GM18909 (cell line): ENCODE data around the gene IL1RAPL1.

Source experiments
- ATAC-seq: cut with Tn5 transposase; IDR thresholded peaks from one replicate; pipeline ENCODE4 v1.9.1; 2021; ENCODE audit warnings: mild to moderate bottlenecking; ENCODE audit not compliant: unreplicated experiment, poor library complexity

The IL1RAPL1 gene

DNA sequence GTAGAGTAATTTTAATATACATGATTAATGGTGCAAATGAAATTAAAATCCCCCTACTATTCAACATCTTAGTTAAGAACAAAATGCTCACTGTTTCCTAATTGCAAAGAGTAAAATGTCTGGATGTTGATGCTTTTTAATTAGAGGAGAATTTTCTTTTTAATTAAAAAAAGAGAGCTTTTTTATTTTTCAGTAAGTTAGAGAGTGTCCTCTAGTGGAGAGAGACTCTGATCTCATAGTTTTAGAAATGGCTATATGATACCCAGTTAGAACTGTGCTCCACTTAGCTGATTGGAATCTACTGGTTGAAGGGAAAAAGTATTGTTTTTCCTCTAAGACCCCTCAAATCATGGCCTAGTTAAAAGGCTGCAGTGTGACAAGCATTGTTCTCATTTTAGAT, 1316.1 kb downstream of the IL1RAPL1 start:
- no peak for ATAC-seq

- no peak for ATAC-seq
These were observed 1324.4 kb downstream of the IL1RAPL1 start for GRCh38 chrX:29911673-29912072.

GRCh38 chrX:29913647-29914046, 1326.4 kb downstream of the IL1RAPL1 start:
- no peak for ATAC-seq

GRCh38 chrX:29922607-29923006, 1335.4 kb downstream of the IL1RAPL1 start:
- ATAC-seq, result no peak

DNA sequence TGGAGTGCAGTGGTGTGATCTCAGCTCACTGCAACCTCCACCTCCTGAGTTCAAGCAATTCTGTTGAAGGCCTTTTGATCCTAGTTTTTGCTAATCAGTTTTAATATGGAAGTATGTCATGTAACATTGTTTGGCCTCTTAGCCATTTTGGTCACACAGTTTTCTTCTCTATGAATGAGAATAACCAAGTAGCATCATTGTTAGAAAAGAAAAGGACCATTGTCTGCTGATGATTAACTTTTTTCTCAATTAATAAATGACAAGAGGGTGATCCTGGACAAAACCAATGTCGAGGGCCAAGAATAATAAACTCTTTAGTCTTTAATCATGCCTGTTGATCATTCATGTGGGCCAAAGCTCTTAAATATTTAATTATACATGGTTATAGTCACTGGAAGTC, 1338.8 kb downstream of the IL1RAPL1 start:
- ATAC-seq, result no peak

GRCh38 chrX:29926659-29927058, 1339.4 kb downstream of the IL1RAPL1 start:
- ATAC-seq, result no peak

- ATAC-seq, result no peak
These were observed 1348.2 kb downstream of the IL1RAPL1 start for GRCh38 chrX:29935455-29935854.

- no peak for ATAC-seq
These were observed 1353.5 kb downstream of the IL1RAPL1 start for GRCh38 chrX:29940750-29941149.

DNA sequence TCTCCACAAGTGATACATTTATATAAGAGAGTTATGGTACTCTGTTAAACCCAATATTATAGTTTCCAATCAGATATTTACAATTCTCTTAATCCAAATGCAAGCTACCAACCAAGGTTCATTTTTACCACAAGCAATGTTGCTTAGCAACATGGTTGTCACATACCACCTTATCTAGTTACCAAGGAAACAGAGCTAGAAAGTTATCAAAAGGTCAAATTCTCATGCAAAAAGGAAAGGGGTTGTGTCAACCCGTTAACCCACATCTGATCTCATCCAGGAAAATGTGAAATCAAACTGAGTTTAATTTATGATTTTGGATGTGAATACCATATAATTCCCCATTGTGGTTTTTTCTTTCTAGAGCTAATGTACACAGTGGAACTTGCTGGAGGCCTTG, 1354.0 kb downstream of the IL1RAPL1 start:
- ATAC-seq, result no peak

GRCh38 chrX:29947225-29947624, 1360.0 kb downstream of the IL1RAPL1 start:
- no peak for ATAC-seq

DNA sequence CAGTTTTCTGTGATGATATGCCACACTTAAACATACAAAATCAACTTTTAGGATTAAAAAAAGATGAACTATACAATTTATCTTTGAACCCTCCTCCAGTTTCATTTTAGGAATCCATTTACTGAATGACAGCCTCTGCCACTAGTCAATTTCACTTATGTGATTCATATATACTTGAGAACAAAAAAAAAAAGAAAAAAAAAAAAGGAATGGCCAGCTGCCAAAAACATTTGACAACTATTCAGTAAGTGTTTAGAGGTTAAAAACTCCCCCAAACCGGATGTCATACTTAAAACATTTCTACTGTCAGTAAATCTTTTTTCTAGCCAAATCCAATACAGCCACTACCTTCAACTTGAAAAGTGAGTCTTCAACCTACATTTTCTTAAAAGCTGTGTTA, 1361.4 kb downstream of the IL1RAPL1 start:
- no peak for ATAC-seq

DNA sequence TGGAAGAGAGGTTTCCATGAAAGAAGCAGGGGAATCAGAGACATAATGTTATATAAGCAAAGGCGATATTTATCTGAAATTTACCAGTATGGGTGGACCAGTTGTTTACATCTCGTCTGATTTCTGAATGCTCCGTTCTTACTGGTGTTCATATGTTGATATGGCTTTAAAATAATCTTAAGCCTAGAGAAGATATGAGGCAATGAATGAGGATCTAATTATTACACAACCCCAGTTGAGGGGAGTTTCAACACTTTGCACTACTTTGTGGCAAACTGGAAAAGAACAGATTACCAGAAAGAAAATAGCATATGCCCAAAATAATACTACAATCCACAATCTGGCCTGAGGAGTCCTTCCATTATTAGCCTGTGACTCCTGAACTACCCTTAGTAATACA, 1364.8 kb downstream of the IL1RAPL1 start:
- no peak for ATAC-seq

DNA sequence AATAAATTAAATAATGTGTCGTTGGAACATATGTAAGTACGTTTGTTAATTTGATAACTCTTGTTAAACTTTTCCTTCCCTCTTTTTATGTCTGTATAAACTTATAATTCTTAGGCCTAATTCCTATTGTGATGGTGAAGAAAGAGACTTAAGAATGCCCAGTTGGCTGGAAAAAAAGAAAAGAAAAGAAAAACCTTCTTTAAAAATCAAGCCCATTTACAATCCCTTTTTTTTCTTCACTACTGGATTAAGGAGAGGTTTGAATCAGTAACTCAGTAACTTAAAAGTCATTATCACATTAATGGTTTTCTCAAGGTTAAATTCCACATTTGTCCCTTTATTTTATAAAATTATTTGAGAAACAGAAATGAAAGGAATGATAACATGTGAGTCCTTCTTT, 1374.8 kb downstream of the IL1RAPL1 start:
- no peak for ATAC-seq

GRCh38 chrX:29965634-29966033, 1378.4 kb downstream of the IL1RAPL1 start:
- no peak for ATAC-seq

DNA sequence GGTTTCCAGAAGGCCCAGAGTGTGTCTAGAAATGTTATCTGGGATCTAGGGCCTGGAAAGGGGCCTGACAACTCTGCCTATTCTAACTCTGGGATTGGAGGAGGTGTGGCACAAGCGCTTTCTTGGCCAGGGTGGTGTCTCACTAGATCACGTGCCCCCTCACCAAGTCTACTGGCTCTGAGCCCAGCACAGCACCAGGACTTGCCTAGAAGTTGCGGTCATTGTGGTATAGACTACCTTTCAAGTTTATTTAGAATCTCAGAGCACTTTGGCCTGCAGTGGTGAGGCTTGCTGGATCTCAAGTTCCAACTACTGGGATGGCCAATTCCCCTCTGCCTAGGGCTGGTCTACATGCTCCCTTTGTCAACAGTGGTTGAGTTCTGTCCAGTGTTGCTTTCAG, 1404.8 kb downstream of the IL1RAPL1 start:
- no peak for ATAC-seq

- ATAC-seq, result no peak
These were observed 1418.6 kb downstream of the IL1RAPL1 start for GRCh38 chrX:30005813-30006212.
